ENCODE measurements around the gene AVPR2.

DNA sequence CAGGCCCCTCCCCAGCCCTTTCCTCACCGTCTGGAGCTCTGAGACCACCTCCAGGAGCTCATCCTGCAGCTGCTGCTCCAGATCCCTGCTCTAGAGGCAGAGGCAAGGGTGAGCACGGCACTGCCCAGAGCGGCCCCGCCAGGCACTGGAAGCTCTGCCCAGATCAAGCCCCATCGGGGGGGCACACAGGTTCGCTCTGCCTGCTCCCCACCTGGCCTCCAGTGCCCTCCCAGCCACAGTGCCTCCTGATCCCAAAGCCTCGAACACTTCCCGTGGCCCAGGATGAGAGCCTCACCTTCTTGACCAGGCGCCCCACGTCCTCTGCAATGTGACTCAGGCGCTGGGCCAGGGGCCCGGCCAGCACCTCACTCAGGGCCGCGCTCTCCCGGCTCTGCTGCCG is 16.6 kb downstream of the AVPR2 start:
- TF ChIP-seq, protein P1, sequence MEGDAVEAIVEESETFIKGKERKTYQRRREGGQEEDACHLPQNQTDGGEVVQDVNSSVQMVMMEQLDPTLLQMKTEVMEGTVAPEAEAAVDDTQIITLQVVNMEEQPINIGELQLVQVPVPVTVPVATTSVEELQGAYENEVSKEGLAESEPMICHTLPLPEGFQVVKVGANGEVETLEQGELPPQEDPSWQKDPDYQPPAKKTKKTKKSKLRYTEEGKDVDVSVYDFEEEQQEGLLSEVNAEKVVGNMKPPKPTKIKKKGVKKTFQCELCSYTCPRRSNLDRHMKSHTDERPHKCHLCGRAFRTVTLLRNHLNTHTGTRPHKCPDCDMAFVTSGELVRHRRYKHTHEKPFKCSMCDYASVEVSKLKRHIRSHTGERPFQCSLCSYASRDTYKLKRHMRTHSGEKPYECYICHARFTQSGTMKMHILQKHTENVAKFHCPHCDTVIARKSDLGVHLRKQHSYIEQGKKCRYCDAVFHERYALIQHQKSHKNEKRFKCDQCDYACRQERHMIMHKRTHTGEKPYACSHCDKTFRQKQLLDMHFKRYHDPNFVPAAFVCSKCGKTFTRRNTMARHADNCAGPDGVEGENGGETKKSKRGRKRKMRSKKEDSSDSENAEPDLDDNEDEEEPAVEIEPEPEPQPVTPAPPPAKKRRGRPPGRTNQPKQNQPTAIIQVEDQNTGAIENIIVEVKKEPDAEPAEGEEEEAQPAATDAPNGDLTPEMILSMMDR (conservative IDR thresholded peaks at IDR 0.05), result no peak
- TF ChIP-seq ZFX (IDR thresholded peaks at IDR 0.05), result no peak

Measured in C4-2B (cell line).